AG04449 (cell line): ENCODE data around the gene SIM1.
A peak's percentile ranks its signal among the peaks of the same experiment; 100 is the strongest.

ENCODE experiments used
- CTCF ChIA-PET: fragments of 350-600 bp; formaldehyde crosslinking; extraction: SDS; loops from one replicate; lab custom pipeline; 2021; ENCODE audit warnings: antibody characterized with exemption; lab: Yijun Ruan, JAX
- POLR2A ChIA-PET: fragments of 400-600, 350-600 bp; formaldehyde crosslinking; extraction: SDS; loops from one replicate; lab custom pipeline; 2020; ENCODE audit warnings: antibody characterized with exemption, inconsistent platforms; lab: Yijun Ruan, JAX
- DNase-seq: peaks from one replicate; pipeline ENCODE4 v3.0.0-alpha.2; 2010; ENCODE audit warnings: low read depth, low spot score
- H3K4me3 ChIP-seq: 2 replicates; pipeline ENCODE4 v1.5.1; 2011; ENCODE audit warnings: low read depth, mild to moderate bottlenecking, control low read depth, low read length
- TF ChIP-seq, protein P1 (sequence below): IDR thresholded peaks from one replicate; pipeline ENCODE4 v1.5.1; 2011; ENCODE audit warnings: mild to moderate bottlenecking, moderate library complexity, low read length, control low read depth, inconsistent platforms; ENCODE audit not compliant: insufficient read depth; ENCODE audit errors: missing control alignments

SIM1 gene

DNA sequence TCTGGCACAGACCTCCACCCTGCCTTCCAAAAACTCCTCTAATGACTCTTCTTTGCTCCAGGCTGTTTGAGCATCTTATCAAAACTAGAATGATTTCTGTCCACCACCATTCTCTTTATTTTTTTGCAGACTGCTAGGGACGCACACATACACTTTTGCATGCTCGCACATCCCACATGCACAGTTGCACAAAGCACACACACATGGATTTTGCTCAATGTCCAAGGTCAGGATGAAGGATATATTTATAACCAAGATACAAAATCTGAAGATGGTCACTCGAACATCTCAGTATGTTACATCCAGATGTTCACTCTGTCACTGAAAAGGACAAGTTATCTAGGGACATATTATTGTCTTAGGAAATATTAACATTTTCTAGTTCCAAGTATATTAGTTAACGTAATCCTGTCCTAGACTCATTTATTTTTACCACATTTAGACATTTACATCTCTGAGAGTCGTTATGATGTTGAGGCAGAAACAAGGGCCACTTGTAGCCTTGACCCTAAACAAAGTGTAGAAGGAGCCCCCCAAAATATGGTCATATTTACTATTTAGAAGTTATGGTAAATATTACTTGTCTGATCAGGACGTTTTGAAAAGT lies 3.4 kb upstream of the SIM1 start:
- CTCF ChIA-PET: interaction anchor here (1.5 kb wide), 1 partner anchor 196 kb away, joined by 4 read pairs; no protein-coding TSS in a partner anchor
- TF ChIP-seq, protein P1, sequence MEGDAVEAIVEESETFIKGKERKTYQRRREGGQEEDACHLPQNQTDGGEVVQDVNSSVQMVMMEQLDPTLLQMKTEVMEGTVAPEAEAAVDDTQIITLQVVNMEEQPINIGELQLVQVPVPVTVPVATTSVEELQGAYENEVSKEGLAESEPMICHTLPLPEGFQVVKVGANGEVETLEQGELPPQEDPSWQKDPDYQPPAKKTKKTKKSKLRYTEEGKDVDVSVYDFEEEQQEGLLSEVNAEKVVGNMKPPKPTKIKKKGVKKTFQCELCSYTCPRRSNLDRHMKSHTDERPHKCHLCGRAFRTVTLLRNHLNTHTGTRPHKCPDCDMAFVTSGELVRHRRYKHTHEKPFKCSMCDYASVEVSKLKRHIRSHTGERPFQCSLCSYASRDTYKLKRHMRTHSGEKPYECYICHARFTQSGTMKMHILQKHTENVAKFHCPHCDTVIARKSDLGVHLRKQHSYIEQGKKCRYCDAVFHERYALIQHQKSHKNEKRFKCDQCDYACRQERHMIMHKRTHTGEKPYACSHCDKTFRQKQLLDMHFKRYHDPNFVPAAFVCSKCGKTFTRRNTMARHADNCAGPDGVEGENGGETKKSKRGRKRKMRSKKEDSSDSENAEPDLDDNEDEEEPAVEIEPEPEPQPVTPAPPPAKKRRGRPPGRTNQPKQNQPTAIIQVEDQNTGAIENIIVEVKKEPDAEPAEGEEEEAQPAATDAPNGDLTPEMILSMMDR: no peak
- POLR2A ChIA-PET: no interaction called here
- no peak for DNase-seq
- H3K4me3 ChIP-seq: no peak overlapping the region

DNA sequence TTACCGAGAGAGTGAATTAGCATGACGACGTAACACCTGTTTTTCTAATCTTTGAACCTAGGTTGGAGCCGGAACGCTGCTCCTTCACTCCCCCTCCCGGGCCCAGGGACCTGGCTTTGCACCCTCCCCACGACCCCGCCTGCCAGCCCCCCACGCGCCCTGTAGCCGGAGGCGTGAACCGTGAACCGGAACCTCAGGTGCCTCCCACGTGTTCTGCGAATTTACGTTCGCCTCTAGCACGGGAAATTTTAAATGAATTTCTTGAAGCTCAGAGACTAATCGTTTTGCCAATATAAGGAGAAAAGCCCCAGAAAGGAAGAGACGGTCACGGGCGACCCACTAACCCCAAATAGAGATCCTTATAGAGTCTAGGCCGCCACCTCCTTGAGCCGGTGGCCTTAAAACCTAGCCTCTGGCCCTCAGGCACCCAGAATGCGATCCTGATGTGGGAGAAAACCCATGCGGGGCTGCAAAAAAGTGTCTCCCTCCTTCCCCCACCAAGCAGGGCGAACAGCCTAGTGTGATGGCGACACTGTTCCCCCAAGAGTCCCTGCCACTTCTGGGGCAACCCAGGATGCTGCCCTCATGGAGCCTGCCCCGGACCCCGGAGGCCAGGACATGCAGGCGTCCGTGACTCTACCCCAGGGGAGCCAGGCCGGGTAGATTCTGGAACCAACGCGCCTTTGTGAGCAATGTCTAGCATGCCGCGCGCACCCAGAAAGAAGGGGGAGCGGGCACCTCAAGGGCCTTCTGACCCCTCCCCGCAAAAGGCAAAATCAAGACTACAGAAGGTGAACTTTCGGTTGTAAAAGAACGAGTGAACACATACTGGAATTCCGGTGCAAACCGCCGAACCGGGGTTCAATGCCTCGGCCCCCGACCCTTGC lies 2.7 kb upstream of the SIM1 start:
- TF ChIP-seq, protein P1: no peak
- H3K4me3 ChIP-seq: no peak overlapping the region
- ChIA-PET CTCF (interaction anchor here (0.9 to 3.2 kb wide), 3 partner anchors 274 to 358 kb away, joined by 3 to 26 read pairs (median 3); no protein-coding TSS in a partner anchor), POLR2A (no interaction called here)
- DNase-seq: no peak

DNA sequence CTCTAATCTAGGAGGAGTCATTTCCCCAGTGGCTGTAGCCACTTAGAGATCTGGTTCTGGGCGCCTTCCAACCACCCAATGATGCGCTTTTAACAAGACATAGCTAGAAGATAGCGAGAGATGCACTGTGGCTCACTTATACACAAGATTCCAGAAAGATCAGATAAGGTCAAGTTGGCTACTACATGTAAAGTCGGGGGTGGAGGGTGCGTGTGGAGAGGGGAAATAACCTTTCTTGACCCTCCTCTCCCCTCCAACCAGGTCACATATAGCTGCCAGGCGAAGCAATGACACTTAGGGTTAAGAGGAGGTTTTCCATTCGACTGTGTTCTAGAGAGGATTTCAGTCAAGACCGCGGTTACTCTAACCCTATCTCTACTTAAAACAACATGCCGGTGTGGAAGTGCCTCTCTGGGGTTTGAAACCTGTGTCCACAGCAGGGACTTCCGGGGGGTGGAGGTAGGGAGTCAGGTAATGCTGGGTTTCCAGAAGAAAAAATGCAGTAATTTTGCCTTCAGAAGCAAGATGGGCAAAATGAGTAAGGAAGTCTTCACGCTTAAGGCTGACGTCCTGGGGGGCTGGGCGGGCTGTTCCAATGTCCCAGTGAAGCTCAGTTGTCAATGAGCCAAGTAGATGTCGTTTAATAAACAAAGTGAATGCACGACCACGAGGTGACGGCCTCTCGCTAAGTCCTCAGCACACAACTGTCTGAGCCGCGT lies 1.8 kb upstream of the SIM1 start:
- no peak for DNase-seq
- TF ChIP-seq, protein P1: no peak
- H3K4me3 ChIP-seq: no peak overlapping the region
- POLR2A ChIA-PET: interaction anchor here (0.6 kb wide), 1 partner anchor 214 kb away, joined by 3 read pairs; no protein-coding TSS in a partner anchor
- CTCF ChIA-PET: interaction anchor here (0.7 to 5.1 kb wide), 8 partner anchors 9 to 357 kb away, joined by 3 to 26 read pairs (median 4); no protein-coding TSS in a partner anchor

DNA sequence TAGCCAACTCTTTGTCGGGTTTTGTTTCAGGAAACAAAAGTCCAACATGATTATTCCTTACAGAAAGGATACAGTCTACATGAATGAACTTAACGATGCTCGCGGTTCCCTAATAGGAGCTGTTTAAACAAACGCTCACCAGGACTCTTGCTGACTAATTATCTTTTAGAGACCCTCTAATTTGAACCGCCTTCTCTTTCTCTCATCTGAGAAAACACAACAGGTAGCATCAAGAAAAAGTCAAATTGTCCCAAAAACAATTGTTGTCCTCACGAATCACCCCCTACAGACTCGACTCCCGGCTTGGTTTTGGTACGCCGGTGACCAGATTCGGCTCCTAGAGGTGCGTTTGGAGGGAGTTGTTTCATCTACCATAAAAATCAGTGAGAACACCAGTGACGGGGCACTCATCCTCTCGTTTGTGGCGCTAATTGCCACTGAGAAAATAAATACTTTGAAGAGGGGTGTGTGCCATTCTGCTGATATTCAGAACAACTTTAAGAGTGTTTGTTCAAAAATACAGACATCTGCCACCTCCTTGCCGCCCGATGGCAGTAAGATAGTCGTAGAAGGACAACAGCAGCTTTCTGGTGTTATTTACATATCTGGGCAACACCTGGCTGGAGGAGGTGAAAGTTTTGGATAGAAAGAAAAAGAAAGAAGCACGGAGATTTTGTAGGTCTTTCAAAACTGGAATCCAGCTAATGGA lies 1.1 kb upstream of the SIM1 start:
- no peak for DNase-seq
- CTCF ChIA-PET: interaction anchor here (0.6 to 5.1 kb wide), 11 partner anchors 9 to 365 kb away, joined by 3 to 26 read pairs (median 4); no protein-coding TSS in a partner anchor
- POLR2A ChIA-PET: interaction anchor here (0.6 to 1.6 kb wide), 4 partner anchors 8 to 351 kb away, joined by 3 to 7 read pairs (median 4); no protein-coding TSS in a partner anchor
- H3K4me3 ChIP-seq: peak overlapping the region; percentile 83
- TF ChIP-seq, protein P1: no peak

DNA sequence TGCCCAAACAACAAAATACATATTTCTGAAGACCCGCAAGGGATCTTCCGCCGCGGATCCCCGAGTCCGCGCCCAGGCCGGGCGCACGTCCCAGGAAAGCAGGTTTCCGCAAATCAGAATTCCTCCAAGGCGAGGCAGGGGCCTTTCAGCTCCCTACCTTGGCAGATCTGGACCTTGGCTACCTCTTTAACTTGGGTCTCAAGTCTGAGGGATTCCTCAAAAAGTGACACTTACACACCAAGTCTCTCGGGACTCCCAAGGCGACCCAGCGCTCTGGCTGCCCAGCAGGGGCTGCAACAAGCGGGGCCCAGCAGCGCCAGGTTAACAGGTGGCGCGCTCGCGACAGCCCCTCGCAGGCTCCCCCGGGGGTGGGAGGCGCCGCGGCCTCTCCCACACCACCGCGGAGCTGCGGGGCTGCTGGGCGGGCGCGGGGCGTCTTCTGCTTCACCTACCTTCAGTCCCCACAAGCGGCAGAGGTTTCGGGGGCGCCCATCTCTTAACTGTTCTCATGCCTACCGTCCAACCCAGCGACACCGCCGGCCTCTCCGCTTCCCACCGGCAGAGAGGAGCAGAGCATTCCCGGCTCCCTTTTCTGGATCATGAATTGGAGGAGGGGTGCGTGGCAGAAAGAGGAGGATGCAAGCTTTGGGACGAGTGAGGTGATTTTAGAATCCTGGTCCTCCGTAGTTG lies 414 bp downstream of the SIM1 start:
- peak overlapping the region; percentile 83 for H3K4me3 ChIP-seq
- ChIA-PET POLR2A (interaction anchor here (0.9 to 1.6 kb wide), 4 partner anchors 10 to 363 kb away, joined by 3 to 7 read pairs (median 4); no protein-coding TSS in a partner anchor), CTCF (interaction anchor here (0.7 to 5.1 kb wide), 14 partner anchors 11 to 363 kb away, joined by 3 to 46 read pairs (median 4); no protein-coding TSS in a partner anchor)
- TF ChIP-seq, protein P1: no peak
- DNase-seq: no peak
